ENCODE results near the gene OR3A3.
"Not testable (repeated sequence)": the region's sequence is repeated elsewhere in the genome, so short reads cannot be mapped to it uniquely, and the experiment has no call there.

Gene OR3A3

GRCh38 chr17:3433741-3434140 is 22.6 kb downstream of the OR3A3 start, which contains the start of gene OR1E2:
TSS of gene OR1E2 (minus strand) at chr17:3433841. CDS start at chr17:3433841, 0 bp downstream.
- ChIA-PET CTCF (no interaction called here), POLR2A (no interaction called here)
- no peak for DNase-seq (ENCODE audit: low read depth, low spot score)
- no peak within 1 kb of the TSS for H3K4me3 ChIP-seq (ENCODE audit: low read depth, low read length)
- TF ChIP-seq CTCF (IDR thresholded peaks at IDR 0.05; ENCODE audit: insufficient read depth, low read length, missing control alignments): no peak

GRCh38 chr17:3438368-3438767 is 27.2 kb downstream of the OR3A3 start:
- no peak for TF ChIP-seq CTCF (IDR thresholded peaks at IDR 0.05; ENCODE audit: insufficient read depth, low read length, missing control alignments)
- DNase-seq (ENCODE audit: low read depth, low spot score): no peak
- ChIA-PET CTCF (no interaction called here), POLR2A (no interaction called here)
- no peak overlapping the region for H3K4me3 ChIP-seq (ENCODE audit: low read depth, low read length)

- CTCF ChIA-PET: no interaction called here
- POLR2A ChIA-PET: no interaction called here
- H3K4me3 ChIP-seq (ENCODE audit: low read depth, low read length): no peak overlapping the region
- no peak for DNase-seq (ENCODE audit: low read depth, low spot score)
- no peak for TF ChIP-seq CTCF (IDR thresholded peaks at IDR 0.05; ENCODE audit: insufficient read depth, low read length, missing control alignments)
Measured at GRCh38 chr17:3440451-3440850, 29.3 kb downstream of the OR3A3 start.

- POLR2A ChIA-PET: no interaction called here
- H3K4me3 ChIP-seq (ENCODE audit: low read depth, low read length): no peak overlapping the region
- CTCF ChIA-PET: no interaction called here
- no peak for DNase-seq (ENCODE audit: low read depth, low spot score)
- no peak for TF ChIP-seq CTCF (IDR thresholded peaks at IDR 0.05; ENCODE audit: insufficient read depth, low read length, missing control alignments)
Measured at GRCh38 chr17:3447625-3448024, 36.5 kb downstream of the OR3A3 start.

- ChIA-PET POLR2A (no interaction called here), CTCF (no interaction called here)
- no peak for TF ChIP-seq CTCF (IDR thresholded peaks at IDR 0.05; ENCODE audit: insufficient read depth, low read length, missing control alignments)
- H3K4me3 ChIP-seq (ENCODE audit: low read depth, low read length): no peak overlapping the region
- no peak for DNase-seq (ENCODE audit: low read depth, low spot score)
Measured at GRCh38 chr17:3448059-3448665, 37.0 kb downstream of the OR3A3 start.

GRCh38 chr17:3466355-3466754 is 55.2 kb downstream of the OR3A3 start:
- CTCF ChIA-PET; POLR2A ChIA-PET; DNase-seq (ENCODE audit: low read depth, low spot score); H3K4me3 ChIP-seq (ENCODE audit: low read depth, low read length): not testable (repeated sequence)

GRCh38 chr17:3469529-3469928 is 58.4 kb downstream of the OR3A3 start:
- no peak for DNase-seq (ENCODE audit: low read depth, low spot score)
- ChIA-PET CTCF (no interaction called here), POLR2A (no interaction called here)
- TF ChIP-seq CTCF (IDR thresholded peaks at IDR 0.05; ENCODE audit: insufficient read depth, low read length, missing control alignments): no peak
- H3K4me3 ChIP-seq (ENCODE audit: low read depth, low read length): no peak overlapping the region

Measured in AG04449 (cell line).